Fibroblast of mammary gland (primary cell): ENCODE measurements around the gene STAT5A.
"Not testable (repeated sequence)": the region's sequence is repeated elsewhere in the genome, so short reads cannot be mapped to it uniquely, and the experiment has no call there.

Source experiments
- DNase-seq: peaks from one replicate; pipeline ENCODE4 v3.0.0-alpha.2; 2010; ENCODE audit warnings: low read depth
- H3K4me3 ChIP-seq: 2 replicates; pipeline ENCODE4 v1.5.1; 2011; ENCODE audit warnings: low read depth, mild to moderate bottlenecking, low read length, moderate library complexity; ENCODE audit not compliant: control insufficient read depth
- TF ChIP-seq, protein P1 (sequence below): conservative IDR thresholded peaks from 2 replicates; pipeline ENCODE4 v1.5.1; 2011; ENCODE audit warnings: low read depth, low read length, inconsistent platforms; ENCODE audit not compliant: control insufficient read depth, insufficient read depth

Gene STAT5A

DNA sequence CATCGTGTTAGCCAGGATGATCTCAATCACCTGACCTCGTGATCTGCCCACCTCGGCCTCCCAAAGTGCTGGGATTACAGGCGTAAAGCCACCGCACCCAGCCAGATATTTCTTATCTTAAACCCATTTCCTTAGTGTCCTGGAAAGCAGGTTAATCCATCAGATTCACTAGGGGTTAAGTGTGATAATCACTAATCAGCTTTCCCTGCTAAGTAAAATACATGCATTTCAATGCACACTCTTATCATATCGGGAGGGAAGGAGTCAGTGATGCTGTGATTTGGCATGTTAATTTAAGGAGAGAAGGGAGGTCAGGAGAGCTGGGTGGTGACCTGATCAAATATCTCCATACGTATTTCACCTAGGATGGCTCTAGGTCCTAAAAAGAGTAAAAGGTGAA is 70.8 kb downstream of the STAT5A start:
- no peak overlapping the region for H3K4me3 ChIP-seq
- DNase-seq = no peak
- TF ChIP-seq, protein P1, sequence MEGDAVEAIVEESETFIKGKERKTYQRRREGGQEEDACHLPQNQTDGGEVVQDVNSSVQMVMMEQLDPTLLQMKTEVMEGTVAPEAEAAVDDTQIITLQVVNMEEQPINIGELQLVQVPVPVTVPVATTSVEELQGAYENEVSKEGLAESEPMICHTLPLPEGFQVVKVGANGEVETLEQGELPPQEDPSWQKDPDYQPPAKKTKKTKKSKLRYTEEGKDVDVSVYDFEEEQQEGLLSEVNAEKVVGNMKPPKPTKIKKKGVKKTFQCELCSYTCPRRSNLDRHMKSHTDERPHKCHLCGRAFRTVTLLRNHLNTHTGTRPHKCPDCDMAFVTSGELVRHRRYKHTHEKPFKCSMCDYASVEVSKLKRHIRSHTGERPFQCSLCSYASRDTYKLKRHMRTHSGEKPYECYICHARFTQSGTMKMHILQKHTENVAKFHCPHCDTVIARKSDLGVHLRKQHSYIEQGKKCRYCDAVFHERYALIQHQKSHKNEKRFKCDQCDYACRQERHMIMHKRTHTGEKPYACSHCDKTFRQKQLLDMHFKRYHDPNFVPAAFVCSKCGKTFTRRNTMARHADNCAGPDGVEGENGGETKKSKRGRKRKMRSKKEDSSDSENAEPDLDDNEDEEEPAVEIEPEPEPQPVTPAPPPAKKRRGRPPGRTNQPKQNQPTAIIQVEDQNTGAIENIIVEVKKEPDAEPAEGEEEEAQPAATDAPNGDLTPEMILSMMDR = no peak

DNA sequence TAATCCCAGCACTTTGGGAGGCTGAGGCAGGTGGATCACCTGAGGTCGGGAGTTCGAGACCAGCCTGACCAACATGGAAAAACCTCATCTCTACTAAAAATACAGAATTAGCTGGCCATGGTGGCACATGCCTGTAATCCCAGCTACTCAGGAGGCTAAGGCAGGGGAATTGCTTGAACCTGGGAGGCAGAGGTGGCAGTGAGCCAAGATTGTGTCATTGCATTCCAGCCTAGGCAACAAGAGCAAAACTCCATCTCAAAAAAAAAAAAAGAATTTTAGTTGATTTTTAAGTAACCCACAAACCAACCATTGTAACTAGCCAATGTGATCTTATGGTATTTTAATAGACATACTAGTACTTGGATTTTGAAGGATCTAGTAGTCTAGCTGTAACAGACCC is 72.1 kb downstream of the STAT5A start:
- H3K4me3 ChIP-seq, DNase-seq: not testable (repeated sequence)
